Activated CD4-positive, alpha-beta T cell treated with anti-CD3 and anti-CD28 coated beads, Interleukin-2, amount 50 U/mL, for 16 hours (primary cell): ENCODE data around the gene PDAP1.
"Not testable (repeated sequence)": the region's sequence is repeated elsewhere in the genome, so short reads cannot be mapped to it uniquely, and the experiment has no call there.

Source experiments
- DNase-seq: peaks from one replicate; pipeline ENCODE4 v3.0.0-alpha.2; 2020

The PDAP1 gene

GRCh38 chr7:99374111-99375064 lies 34.0 kb downstream of the PDAP1 start, which contains the start of gene ARPC1B:
ARPC1B (plus strand) TSS chr7:99374730; CDS start chr7:99385715, 10,985 bp downstream.
- DNase-seq = peak; percentile 86

- DNase-seq = no peak
These were observed 35.0 kb downstream of the PDAP1 start for GRCh38 chr7:99373091-99374066.

- no peak for DNase-seq
These were observed 35.9 kb downstream of the PDAP1 start for GRCh38 chr7:99372275-99373090.

DNA sequence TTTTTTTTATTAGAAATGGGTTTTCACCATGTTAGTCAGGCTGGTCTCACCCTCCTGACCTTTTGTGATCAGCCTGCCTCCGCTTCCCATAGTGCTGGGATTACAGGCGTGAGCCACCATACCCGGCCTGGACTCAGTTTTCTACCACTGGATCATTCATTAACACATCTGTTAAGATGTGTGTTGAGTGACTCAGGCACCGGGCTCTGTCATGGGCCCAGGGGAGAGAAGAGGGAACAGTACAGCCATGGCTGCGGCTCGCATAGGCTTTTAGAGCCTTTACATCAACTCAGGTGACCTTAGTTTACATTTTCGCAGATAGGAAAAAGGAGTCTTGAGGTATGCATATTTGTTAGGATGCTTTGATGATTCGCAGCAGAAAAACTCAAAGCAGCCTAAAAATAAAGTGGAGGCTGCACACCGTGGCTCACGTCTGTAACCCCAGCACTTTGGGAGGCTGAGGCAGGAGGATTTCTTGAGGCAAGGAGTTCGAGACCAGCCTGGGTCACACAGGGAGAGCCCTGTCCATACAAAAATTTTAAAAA lies 36.9 kb downstream of the PDAP1 start:
- DNase-seq = no peak

- no peak for DNase-seq
These were observed 38.5 kb downstream of the PDAP1 start for GRCh38 chr7:99369767-99370391.

GRCh38 chr7:99368750-99369389 lies 39.5 kb downstream of the PDAP1 start:
- no peak for DNase-seq

DNA sequence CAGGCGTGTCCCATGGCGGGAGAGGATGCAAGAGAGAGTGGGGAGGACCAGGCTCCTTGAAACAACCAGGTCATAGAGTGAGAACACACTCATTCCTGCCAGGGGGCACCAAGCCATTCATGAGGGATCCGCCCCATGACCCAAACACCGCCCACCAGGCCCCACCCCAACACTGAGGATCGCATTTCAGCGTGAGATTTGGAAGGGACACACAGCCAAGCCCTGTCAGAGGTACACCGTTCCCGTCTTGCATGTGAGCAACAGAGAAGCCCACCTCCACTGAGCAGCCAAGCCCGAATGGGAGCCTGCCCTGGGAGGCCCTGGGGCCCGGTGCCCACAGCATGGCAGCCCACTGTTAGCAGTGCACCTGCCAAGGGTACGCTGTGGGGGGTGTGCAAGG lies 41.8 kb downstream of the PDAP1 start:
- no peak for DNase-seq

DNA sequence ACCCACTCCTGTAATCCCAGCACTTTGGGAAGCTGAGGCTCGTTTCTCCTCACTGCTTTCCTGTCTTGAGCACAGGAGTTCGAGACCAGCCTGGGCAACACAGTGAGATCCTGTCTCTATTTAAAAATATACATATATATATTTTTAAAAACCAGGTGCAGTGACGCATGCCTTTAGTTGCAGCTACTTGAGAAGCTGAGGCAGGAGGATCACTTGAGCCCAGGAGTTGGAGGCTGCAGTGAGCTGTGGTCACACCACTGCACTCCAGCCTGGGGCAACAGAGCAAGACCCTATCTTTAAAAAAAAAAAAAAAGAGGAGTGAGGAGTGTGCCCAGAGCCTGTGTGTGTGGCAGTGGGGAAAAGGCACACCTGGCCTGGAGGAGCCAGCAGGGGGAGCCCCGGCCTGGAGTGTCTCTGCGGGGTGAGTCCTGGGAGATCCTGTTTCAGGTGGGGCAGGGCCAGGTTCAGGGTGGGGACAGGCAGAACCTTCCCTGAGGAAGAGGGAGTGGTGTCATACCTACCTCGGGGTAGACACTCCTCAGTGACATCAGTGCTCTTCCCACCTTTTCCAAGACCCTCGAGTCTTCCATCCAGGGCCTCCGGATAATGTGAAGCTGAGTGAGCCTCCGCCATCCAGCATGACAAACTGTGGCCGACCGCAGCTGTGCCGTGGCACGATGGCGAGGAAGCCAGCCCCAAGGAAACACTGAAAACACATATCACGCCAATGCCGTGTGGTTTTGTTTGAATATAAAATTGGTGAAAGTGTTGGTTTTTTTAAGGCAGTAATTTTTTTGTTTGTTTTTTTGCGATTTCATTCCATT lies 42.9 kb downstream of the PDAP1 start:
- peak; percentile 40 for DNase-seq

GRCh38 chr7:99363286-99363685 lies 45.1 kb downstream of the PDAP1 start:
- no peak for DNase-seq

GRCh38 chr7:99362801-99363200 lies 45.6 kb downstream of the PDAP1 start:
- DNase-seq = no peak

GRCh38 chr7:99359465-99360154 lies 48.8 kb downstream of the PDAP1 start:
- DNase-seq = no peak

DNA sequence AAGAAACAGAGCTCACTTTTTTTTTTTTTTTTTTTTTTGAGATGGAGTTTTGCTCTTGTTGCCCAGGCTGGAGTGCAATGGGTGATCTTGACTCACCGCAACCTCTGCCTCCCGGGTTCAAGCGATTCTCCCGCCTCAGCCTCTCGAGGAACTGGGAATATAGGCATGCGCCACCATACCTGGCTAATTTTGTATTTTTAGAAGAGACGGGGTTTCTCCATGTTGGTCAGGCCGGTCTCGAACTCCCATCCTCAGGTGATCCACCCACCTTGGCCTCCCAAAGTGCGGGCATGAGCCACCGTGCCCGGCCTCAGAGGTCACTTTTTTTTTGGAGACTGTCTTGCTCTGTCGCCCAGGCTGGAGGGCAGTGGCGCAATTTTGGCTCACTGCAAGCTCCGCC lies 49.9 kb downstream of the PDAP1 start:
- DNase-seq = not testable (repeated sequence)

- no peak for DNase-seq
These were observed 50.5 kb downstream of the PDAP1 start for GRCh38 chr7:99357701-99358490.

GRCh38 chr7:99355098-99355497 lies 53.3 kb downstream of the PDAP1 start:
- DNase-seq = no peak

- no peak for DNase-seq
These were observed 56.1 kb downstream of the PDAP1 start for GRCh38 chr7:99352247-99352646.

GRCh38 chr7:99350641-99351040 lies 57.8 kb downstream of the PDAP1 start:
- DNase-seq = not testable (repeated sequence)
